Panc1 (cell line): ENCODE results near the gene CBX8. TPM values are rescaled to one million over a fixed set of nuclear protein-coding genes. Genes with fewer than 3 reads are reported as not detected.
A peak's percentile ranks its signal among the peaks of the same experiment; 100 is the strongest.

ENCODE experiments used
- ATAC-seq: fragments of 200-7000 bp; cut with Tn5 transposase; 2 replicates; pipeline ENCODE4 v1.9.1; 2020; ENCODE audit warnings: mild to moderate bottlenecking, moderate library complexity
- BruUV-seq: library from RNA; stranded (reverse); fragments of 400-500 nt; replicated peaks from 2 replicates; lab custom pipeline; 2021; lab: Mats Ljungman, UMichigan
- CTCF ChIA-PET: fragments of 300-600 bp; sonication (Branson Sonifier 250); formaldehyde crosslinking; loops from one replicate; lab custom pipeline; 2022; ENCODE audit warnings: antibody characterized with exemption; lab: Charles Lee
- POLR2A ChIA-PET: fragments of 300-600 bp; sonication (Branson Sonifier 250); formaldehyde crosslinking; loops from one replicate; lab custom pipeline; 2022; ENCODE audit warnings: antibody characterized with exemption; lab: Charles Lee
- DNase-seq: peaks from one replicate; pipeline ENCODE4 v3.0.0-alpha.2; 2010; ENCODE audit warnings: low read depth, low spot score
- H3K27ac ChIP-seq: 2 replicates; pipeline ENCODE4 v1.5.1; 2011; ENCODE audit warnings: mild to moderate bottlenecking, low read length, inconsistent platforms
- H3K27me3 ChIP-seq: fragments of 200-500 bp; sonication (Bioruptor generic); 2 replicates; pipeline ENCODE4 v1.6.0; 2014; ENCODE audit warnings: low read length, inconsistent platforms; ENCODE audit not compliant: control insufficient read depth, insufficient read depth
- H3K36me3 ChIP-seq: fragments of 200-500 bp; sonication (Bioruptor generic); 2 replicates; pipeline ENCODE4 v1.5.1; 2014; ENCODE audit warnings: inconsistent platforms, mild to moderate bottlenecking, low read length, moderate library complexity; ENCODE audit not compliant: control insufficient read depth, insufficient read depth
- H3K4me1 ChIP-seq: 2 replicates; pipeline ENCODE4 v1.5.1; 2011; ENCODE audit warnings: inconsistent platforms, mild to moderate bottlenecking, low read length, moderate library complexity; ENCODE audit not compliant: control insufficient read depth, insufficient read depth
- H3K4me3 ChIP-seq, 2 experiments: 2 replicates each; pipeline ENCODE4 v1.5.1; 2011 to 2012; ENCODE audit warnings: low read depth in 2 of 2, low read length in 2 of 2, mild to moderate bottlenecking in 2 of 2, inconsistent platforms in 1 of 2, moderate library complexity in 1 of 2
- H3K9me3 ChIP-seq: fragments of 200-500 bp; sonication (Bioruptor generic); 2 replicates; pipeline ENCODE4 v1.5.1; 2014; ENCODE audit warnings: low read depth, mild to moderate bottlenecking, inconsistent platforms, low read length, moderate library complexity; ENCODE audit not compliant: control insufficient read depth, insufficient read depth
- POLR2AphosphoS5 ChIP-seq: IDR thresholded peaks from 2 replicates; pipeline ENCODE4 v1.6.1; 2012; ENCODE audit warnings: mild to moderate bottlenecking, low read depth, low read length, moderate library complexity
- SIN3A ChIP-seq: IDR thresholded peaks from 2 replicates; pipeline ENCODE4 v1.6.1; 2012; ENCODE audit warnings: low read depth, mild to moderate bottlenecking, low read length, moderate library complexity, borderline replicate concordance; ENCODE audit not compliant: insufficient read depth
- TCF7L2 ChIP-seq: IDR thresholded peaks from 2 replicates; pipeline ENCODE4 v1.6.1; 2011; ENCODE audit warnings: mild to moderate bottlenecking, low read depth, low read length, inconsistent platforms
- in situ Hi-C: cut with HindIII; loops from 2 replicates; pipeline ENCODE4 v1.10.0; 2016; ENCODE audit warnings: low sequenced_read_pairs, low pct_unique_long_range_greater_than_20kb
- intact Hi-C: fragments of 100-400 bp; cut with micrococcal nuclease; formaldehyde crosslinking; loops from one replicate; pipeline ENCODE4 v1.10.0; 2022; ENCODE audit not compliant: unreplicated experiment
- total RNA-seq: library from RNA; stranded (reverse); gene quantifications from one replicate; pipeline ENCODE4 v1.2.1, GENCODE V29; 2021; ENCODE audit not compliant: unreplicated experiment
- TF ChIP-seq, protein P1 (sequence below), 2 experiments: IDR thresholded peaks; 2 replicates each; pipeline ENCODE4 v1.6.1; 2011 to 2012; ENCODE audit warnings: low read depth in 2 of 2, control low read depth in 1 of 2, low read length in 1 of 2, mild to moderate bottlenecking in 1 of 2, moderate library complexity in 1 of 2; ENCODE audit not compliant: insufficient read depth in 1 of 2
- TF ChIP-seq, protein P2 (sequence below): fragments of 450-650 bp; IDR thresholded peaks from 2 replicates; pipeline ENCODE4 v1.5.1; 2017; ENCODE audit warnings: mild to moderate bottlenecking

Gene CBX8
- total RNA-seq, 1 experiment from 2014 or later, result 15.3 TPM

GRCh38 chr17:79795795-79796443 is 958 bp downstream of the CBX8 start:
- H3K36me3 ChIP-seq, result peaks cover 3% of the 10 kb centered on the region; the same call in 1 of the 2 replicates
- no peaks in the 10 kb centered on the region for H3K9me3 ChIP-seq
- ChIA-PET CTCF (no interaction called here), POLR2A (no interaction called here)
- TF ChIP-seq, protein P1, sequence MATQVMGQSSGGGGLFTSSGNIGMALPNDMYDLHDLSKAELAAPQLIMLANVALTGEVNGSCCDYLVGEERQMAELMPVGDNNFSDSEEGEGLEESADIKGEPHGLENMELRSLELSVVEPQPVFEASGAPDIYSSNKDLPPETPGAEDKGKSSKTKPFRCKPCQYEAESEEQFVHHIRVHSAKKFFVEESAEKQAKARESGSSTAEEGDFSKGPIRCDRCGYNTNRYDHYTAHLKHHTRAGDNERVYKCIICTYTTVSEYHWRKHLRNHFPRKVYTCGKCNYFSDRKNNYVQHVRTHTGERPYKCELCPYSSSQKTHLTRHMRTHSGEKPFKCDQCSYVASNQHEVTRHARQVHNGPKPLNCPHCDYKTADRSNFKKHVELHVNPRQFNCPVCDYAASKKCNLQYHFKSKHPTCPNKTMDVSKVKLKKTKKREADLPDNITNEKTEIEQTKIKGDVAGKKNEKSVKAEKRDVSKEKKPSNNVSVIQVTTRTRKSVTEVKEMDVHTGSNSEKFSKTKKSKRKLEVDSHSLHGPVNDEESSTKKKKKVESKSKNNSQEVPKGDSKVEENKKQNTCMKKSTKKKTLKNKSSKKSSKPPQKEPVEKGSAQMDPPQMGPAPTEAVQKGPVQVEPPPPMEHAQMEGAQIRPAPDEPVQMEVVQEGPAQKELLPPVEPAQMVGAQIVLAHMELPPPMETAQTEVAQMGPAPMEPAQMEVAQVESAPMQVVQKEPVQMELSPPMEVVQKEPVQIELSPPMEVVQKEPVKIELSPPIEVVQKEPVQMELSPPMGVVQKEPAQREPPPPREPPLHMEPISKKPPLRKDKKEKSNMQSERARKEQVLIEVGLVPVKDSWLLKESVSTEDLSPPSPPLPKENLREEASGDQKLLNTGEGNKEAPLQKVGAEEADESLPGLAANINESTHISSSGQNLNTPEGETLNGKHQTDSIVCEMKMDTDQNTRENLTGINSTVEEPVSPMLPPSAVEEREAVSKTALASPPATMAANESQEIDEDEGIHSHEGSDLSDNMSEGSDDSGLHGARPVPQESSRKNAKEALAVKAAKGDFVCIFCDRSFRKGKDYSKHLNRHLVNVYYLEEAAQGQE (IDR thresholded peaks at IDR 0.05; ENCODE audit: insufficient read depth in 1 of 2, low read depth in 2 of 2, low read length in 1 of 2), result no peak
- TF ChIP-seq SIN3A (no peak), TCF7L2 (no peak), POLR2AphosphoS5 (no peak)
- TF ChIP-seq, protein P2, sequence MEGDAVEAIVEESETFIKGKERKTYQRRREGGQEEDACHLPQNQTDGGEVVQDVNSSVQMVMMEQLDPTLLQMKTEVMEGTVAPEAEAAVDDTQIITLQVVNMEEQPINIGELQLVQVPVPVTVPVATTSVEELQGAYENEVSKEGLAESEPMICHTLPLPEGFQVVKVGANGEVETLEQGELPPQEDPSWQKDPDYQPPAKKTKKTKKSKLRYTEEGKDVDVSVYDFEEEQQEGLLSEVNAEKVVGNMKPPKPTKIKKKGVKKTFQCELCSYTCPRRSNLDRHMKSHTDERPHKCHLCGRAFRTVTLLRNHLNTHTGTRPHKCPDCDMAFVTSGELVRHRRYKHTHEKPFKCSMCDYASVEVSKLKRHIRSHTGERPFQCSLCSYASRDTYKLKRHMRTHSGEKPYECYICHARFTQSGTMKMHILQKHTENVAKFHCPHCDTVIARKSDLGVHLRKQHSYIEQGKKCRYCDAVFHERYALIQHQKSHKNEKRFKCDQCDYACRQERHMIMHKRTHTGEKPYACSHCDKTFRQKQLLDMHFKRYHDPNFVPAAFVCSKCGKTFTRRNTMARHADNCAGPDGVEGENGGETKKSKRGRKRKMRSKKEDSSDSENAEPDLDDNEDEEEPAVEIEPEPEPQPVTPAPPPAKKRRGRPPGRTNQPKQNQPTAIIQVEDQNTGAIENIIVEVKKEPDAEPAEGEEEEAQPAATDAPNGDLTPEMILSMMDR, result no peak
- peaks cover 42% of the 10 kb centered on the region for H3K4me1 ChIP-seq
- no peak for ATAC-seq
- no peak for DNase-seq
- TSS peak; percentile 93 for BruUV-seq
- H3K27me3 ChIP-seq, result no peaks in the 10 kb centered on the region
- in situ Hi-C loops, result loop anchor here (25.0 kb wide), 1 partner anchor 191 kb away; no protein-coding TSS in a partner anchor
- intact Hi-C loops, result no loop called here
- H3K27ac ChIP-seq, result peak overlapping the region; percentile 75
- peak overlapping the region; percentile 82 to 91 for H3K4me3 ChIP-seq

GRCh38 chr17:79794659-79795511 is 2.0 kb downstream of the CBX8 start:
- peaks cover 3% of the 10 kb centered on the region; the same call in 1 of the 2 replicates for H3K36me3 ChIP-seq
- H3K27me3 ChIP-seq, result no peaks in the 10 kb centered on the region
- no peak for ATAC-seq
- no peaks in the 10 kb centered on the region for H3K9me3 ChIP-seq
- BruUV-seq, result no TSS peak
- DNase-seq, result no peak
- ChIA-PET POLR2A (interaction anchor here (0.6 kb wide), 1 partner anchor 162 kb away, joined by 8 read pairs; no protein-coding TSS in a partner anchor), CTCF (interaction anchor here (0.6 kb wide), 1 partner anchor 233 kb away, joined by 3 read pairs; no protein-coding TSS in a partner anchor)
- intact Hi-C loops (loop anchor here (5.0 kb wide), 1 partner anchor 197 kb away; no protein-coding TSS in a partner anchor), in situ Hi-C loops (loop anchor here (25.0 kb wide), 1 partner anchor 192 kb away; no protein-coding TSS in a partner anchor)
- H3K4me3 ChIP-seq, result no peak overlapping the region
- H3K4me1 ChIP-seq, result peaks cover 40% of the 10 kb centered on the region
- H3K27ac ChIP-seq, result peak overlapping the region; percentile 88
- TF ChIP-seq TCF7L2, result no peak
- TF ChIP-seq, protein P1 (IDR thresholded peaks at IDR 0.05; ENCODE audit: insufficient read depth in 1 of 2, low read depth in 2 of 2, low read length in 1 of 2), result 0 out of 4 replicates have a peak, but pooled peaks of 1 of the 2 experiments have one; percentile 8
